ENCODE measurements around the gene TMEM200A.

The TMEM200A gene

GRCh38 chr6:130377915-130378314 is 12.1 kb downstream of the TMEM200A start:
- DNase-seq (ENCODE audit: low read depth) = no peak

GRCh38 chr6:130379223-130379622 is 13.4 kb downstream of the TMEM200A start:
- no peak for DNase-seq (ENCODE audit: low read depth)

GRCh38 chr6:130381012-130381411 is 15.2 kb downstream of the TMEM200A start:
- no peak for DNase-seq (ENCODE audit: low read depth)

GRCh38 chr6:130381459-130382380 is 15.9 kb downstream of the TMEM200A start:
- no peak for DNase-seq (ENCODE audit: low read depth)

GRCh38 chr6:130382872-130383490 is 17.2 kb downstream of the TMEM200A start:
- no peak for DNase-seq (ENCODE audit: low read depth)

GRCh38 chr6:130385064-130385695 is 19.4 kb downstream of the TMEM200A start:
- DNase-seq (ENCODE audit: low read depth) = no peak

- no peak for DNase-seq (ENCODE audit: low read depth)
Observed at GRCh38 chr6:130389142-130389541, 23.3 kb downstream of the TMEM200A start.

- no peak for DNase-seq (ENCODE audit: low read depth)
Observed at GRCh38 chr6:130390890-130391289, 25.1 kb downstream of the TMEM200A start.

- no peak for DNase-seq (ENCODE audit: low read depth)
Observed at GRCh38 chr6:130393306-130393705, 27.5 kb downstream of the TMEM200A start.

- DNase-seq (ENCODE audit: low read depth) = no peak
Observed at GRCh38 chr6:130394246-130394645, 28.4 kb downstream of the TMEM200A start.

GRCh38 chr6:130395164-130395563 is 29.3 kb downstream of the TMEM200A start:
- DNase-seq (ENCODE audit: low read depth) = no peak

- DNase-seq (ENCODE audit: low read depth) = no peak
Observed at GRCh38 chr6:130396722-130397121, 30.9 kb downstream of the TMEM200A start.

- DNase-seq (ENCODE audit: low read depth) = no peak
Observed at GRCh38 chr6:130405549-130405948, 39.7 kb downstream of the TMEM200A start.

GRCh38 chr6:130407032-130407431 is 41.2 kb downstream of the TMEM200A start:
- no peak for DNase-seq (ENCODE audit: low read depth)

- DNase-seq (ENCODE audit: low read depth) = no peak
Observed at GRCh38 chr6:130409418-130410100, 43.7 kb downstream of the TMEM200A start.

- DNase-seq (ENCODE audit: low read depth) = no peak
Observed at GRCh38 chr6:130411481-130411880, 45.7 kb downstream of the TMEM200A start.

- no peak for DNase-seq (ENCODE audit: low read depth)
Observed at GRCh38 chr6:130412556-130413290, 46.9 kb downstream of the TMEM200A start.

GRCh38 chr6:130417951-130418350 is 52.1 kb downstream of the TMEM200A start:
- DNase-seq (ENCODE audit: low read depth) = no peak

- no peak for DNase-seq (ENCODE audit: low read depth)
Observed at GRCh38 chr6:130420911-130421310, 55.1 kb downstream of the TMEM200A start.

- DNase-seq (ENCODE audit: low read depth) = no peak
Observed at GRCh38 chr6:130421585-130421984, 55.8 kb downstream of the TMEM200A start.

GRCh38 chr6:130423044-130423443 is 57.2 kb downstream of the TMEM200A start:
- DNase-seq (ENCODE audit: low read depth) = no peak

GRCh38 chr6:130424710-130425109 is 58.9 kb downstream of the TMEM200A start:
- DNase-seq (ENCODE audit: low read depth) = no peak

Measured in activated T-cell treated with anti-CD3 and anti-CD28 coated beads for 1 hour (primary cell).